Glutamatergic neuron (in vitro differentiated cells): Measurements from ENCODE around the gene MAP3K10. TPM values are rescaled to one million over a fixed set of nuclear protein-coding genes. Genes with fewer than 3 reads are reported as not detected.

Experiments used
- DNase-seq: peaks from one replicate; pipeline ENCODE4 v3.0.0; 2022
- H3K27ac Mint-ChIP-seq: one replicate; pipeline ENCODE4 v1.8.0; 2020; ENCODE audit warnings: mild to moderate bottlenecking, mixed read lengths, inconsistent platforms; ENCODE audit not compliant: unreplicated experiment
- H3K27me3 Mint-ChIP-seq: one replicate; pipeline ENCODE4 v1.8.0; 2020; ENCODE audit warnings: mild to moderate bottlenecking, moderate library complexity, mixed read lengths, inconsistent platforms; ENCODE audit not compliant: unreplicated experiment
- H3K36me3 Mint-ChIP-seq: one replicate; pipeline ENCODE4 v1.8.0; 2020; ENCODE audit warnings: mild to moderate bottlenecking, mixed read lengths, inconsistent platforms; ENCODE audit not compliant: unreplicated experiment
- H3K4me1 Mint-ChIP-seq: one replicate; pipeline ENCODE4 v1.8.0; 2020; ENCODE audit warnings: mild to moderate bottlenecking, low read depth, mixed read lengths, inconsistent platforms; ENCODE audit not compliant: unreplicated experiment
- H3K4me3 Mint-ChIP-seq: one replicate; pipeline ENCODE4 v1.8.0; 2020; ENCODE audit warnings: mild to moderate bottlenecking, mixed read lengths, inconsistent platforms; ENCODE audit not compliant: unreplicated experiment
- H3K9me3 Mint-ChIP-seq: one replicate; pipeline ENCODE4 v1.8.0; 2020; ENCODE audit warnings: mild to moderate bottlenecking, moderate library complexity, mixed read lengths, inconsistent platforms; ENCODE audit not compliant: unreplicated experiment
- CTCF ChIP-seq: fragments of 200-600 bp; sonication (generic); IDR thresholded peaks from one replicate; pipeline ENCODE4 v1.5.0; 2021; ENCODE audit not compliant: partially characterized antibody, unreplicated experiment
- total RNA-seq: library from RNA; stranded (reverse); fragmentation: NEBNext Ultra II Directional; extraction: Animal tissue kit (Norgen Biotek cat#: 25700); gene quantifications from one replicate; pipeline ENCODE4 v1.2.1, GENCODE V29; 2021; ENCODE audit not compliant: unreplicated experiment

Gene MAP3K10
- total RNA-seq, 1 donor from 2014 or later = 66.9 TPM

GRCh38 chr19:40251244-40251643 lies 60.0 kb downstream of the MAP3K10 start:
- peaks cover 8% of the 10 kb centered on the region for H3K9me3 Mint-ChIP-seq
- no peak overlapping the region for H3K4me3 Mint-ChIP-seq
- no peak overlapping the region for H3K27ac Mint-ChIP-seq
- no peaks in the 10 kb centered on the region for H3K36me3 Mint-ChIP-seq
- no peak for DNase-seq
- TF ChIP-seq CTCF = no peak
- peaks cover 5% of the 10 kb centered on the region for H3K27me3 Mint-ChIP-seq
- H3K4me1 Mint-ChIP-seq = peaks cover 10% of the 10 kb centered on the region

GRCh38 chr19:40251991-40252390 lies 60.8 kb downstream of the MAP3K10 start:
- no peak for DNase-seq

GRCh38 chr19:40252395-40252794 lies 61.2 kb downstream of the MAP3K10 start:
- no peak for DNase-seq
- TF ChIP-seq CTCF = no peak
- Mint-ChIP-seq H3K4me1 (peaks cover 7% of the 10 kb centered on the region), H3K4me3 (peak overlapping the region; percentile 34), H3K36me3 (no peaks in the 10 kb centered on the region), H3K9me3 (peaks cover 6% of the 10 kb centered on the region), H3K27ac (peak overlapping the region; percentile 28), H3K27me3 (peaks cover 6% of the 10 kb centered on the region)

More at GRCh38 chr19:40251991-40252390, 60.8 kb downstream of the MAP3K10 start:
- Mint-ChIP-seq H3K36me3 (no peaks in the 10 kb centered on the region), H3K27ac (peak overlapping the region; percentile 28), H3K4me3 (no peak overlapping the region), H3K27me3 (peaks cover 5% of the 10 kb centered on the region), H3K4me1 (peaks cover 7% of the 10 kb centered on the region), H3K9me3 (peaks cover 5% of the 10 kb centered on the region)
- no peak for TF ChIP-seq CTCF

GRCh38 chr19:40253611-40254092 lies 62.4 kb downstream of the MAP3K10 start:
- H3K27ac Mint-ChIP-seq = peak overlapping the region; percentile 40
- peaks cover 7% of the 10 kb centered on the region for H3K4me1 Mint-ChIP-seq
- no peaks in the 10 kb centered on the region for H3K36me3 Mint-ChIP-seq
- no peak for DNase-seq
- peaks cover 10% of the 10 kb centered on the region for H3K9me3 Mint-ChIP-seq
- TF ChIP-seq CTCF = no peak
- H3K4me3 Mint-ChIP-seq = no peak overlapping the region
- peaks cover 7% of the 10 kb centered on the region for H3K27me3 Mint-ChIP-seq

- H3K27ac Mint-ChIP-seq = no peak overlapping the region
- DNase-seq = no peak
- H3K27me3 Mint-ChIP-seq = peaks cover 5% of the 10 kb centered on the region
- peaks cover 7% of the 10 kb centered on the region for H3K4me1 Mint-ChIP-seq
- peaks cover 6% of the 10 kb centered on the region for H3K9me3 Mint-ChIP-seq
- no peak overlapping the region for H3K4me3 Mint-ChIP-seq
- H3K36me3 Mint-ChIP-seq = no peaks in the 10 kb centered on the region
- TF ChIP-seq CTCF = no peak
Observed at GRCh38 chr19:40254714-40255418, 63.6 kb downstream of the MAP3K10 start.
